HG03469 (cell line): ENCODE data around the gene MLIP.
"Not testable (repeated sequence)": the region's sequence is repeated elsewhere in the genome, so short reads cannot be mapped to it uniquely, and the experiment has no call there.

Experiments
- ATAC-seq: cut with Tn5 transposase; IDR thresholded peaks from one replicate; pipeline ENCODE4 v1.9.1; 2021; ENCODE audit warnings: mild to moderate bottlenecking, moderate library complexity, moderate number of reproducible peaks; ENCODE audit not compliant: unreplicated experiment

MLIP gene

DNA sequence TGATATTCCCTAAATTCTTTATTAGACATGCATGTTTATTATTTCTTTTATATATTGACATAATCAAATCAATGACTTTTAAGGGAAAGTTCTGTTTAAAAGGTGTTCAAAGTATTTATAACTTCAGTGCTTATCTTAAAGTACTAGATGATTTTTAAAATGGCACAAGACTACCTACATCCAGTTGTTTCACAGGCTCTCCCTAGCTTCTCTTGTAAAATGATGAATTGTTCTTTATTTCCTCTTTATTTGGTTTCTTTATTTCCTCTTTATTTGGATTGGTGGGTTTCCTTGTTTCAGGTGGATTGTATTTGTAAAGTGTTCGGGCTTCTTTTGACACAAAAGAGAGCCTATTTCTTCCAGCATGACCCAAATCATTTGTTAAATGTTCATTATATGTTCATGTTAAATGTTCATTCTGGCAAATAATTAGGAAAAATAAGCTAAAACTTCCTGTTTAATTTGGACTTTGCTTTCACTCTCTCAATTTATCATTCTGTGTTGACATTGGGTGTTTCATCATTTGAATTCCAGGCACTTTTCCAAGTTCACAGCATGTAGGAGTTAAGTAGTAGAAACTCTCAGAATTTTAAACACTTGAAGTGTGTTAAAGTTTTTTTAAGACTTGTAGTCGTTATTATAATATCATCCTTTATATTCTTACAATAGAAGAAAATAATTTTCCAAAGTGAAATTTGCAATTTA, 24.6 kb downstream of the MLIP start:
- ATAC-seq, result no peak

DNA sequence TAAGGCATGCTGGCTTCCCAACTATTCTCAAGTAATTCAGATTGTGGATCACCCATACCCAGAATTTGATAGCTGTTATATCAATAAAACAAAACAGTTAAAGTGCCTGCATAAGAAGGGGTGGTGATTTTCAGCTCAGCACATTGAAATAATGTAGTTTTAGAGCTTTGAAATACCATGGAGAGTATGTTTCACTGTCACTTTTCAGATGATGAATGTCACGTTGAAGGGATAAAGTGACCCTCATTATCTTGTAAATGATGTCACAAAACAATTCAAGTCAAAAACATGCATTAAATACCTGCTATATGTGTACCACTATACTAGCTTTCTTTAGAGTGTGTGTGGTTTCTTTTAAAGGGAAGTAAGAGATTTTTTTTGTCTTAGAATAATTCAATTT, 27.6 kb downstream of the MLIP start:
- ATAC-seq, result no peak

DNA sequence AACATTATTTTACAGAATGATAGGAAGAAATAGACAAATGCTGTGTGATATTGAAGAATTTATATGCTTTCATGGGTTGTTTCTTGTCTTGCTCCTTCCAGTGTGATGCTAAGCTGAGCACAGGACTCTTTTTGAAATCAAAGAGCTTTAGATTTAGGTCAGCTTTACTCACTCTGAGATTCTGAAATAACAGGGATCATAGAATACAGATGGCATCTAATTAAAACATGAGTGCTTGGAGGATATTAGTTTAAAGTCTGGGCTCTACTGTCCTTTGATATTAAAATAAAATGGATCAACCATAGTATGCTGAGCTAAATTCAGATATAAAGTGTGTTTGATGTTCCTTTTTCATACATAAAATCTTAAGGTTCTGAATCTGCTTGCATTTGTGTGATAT, 29.6 kb downstream of the MLIP start:
- ATAC-seq, result no peak

DNA sequence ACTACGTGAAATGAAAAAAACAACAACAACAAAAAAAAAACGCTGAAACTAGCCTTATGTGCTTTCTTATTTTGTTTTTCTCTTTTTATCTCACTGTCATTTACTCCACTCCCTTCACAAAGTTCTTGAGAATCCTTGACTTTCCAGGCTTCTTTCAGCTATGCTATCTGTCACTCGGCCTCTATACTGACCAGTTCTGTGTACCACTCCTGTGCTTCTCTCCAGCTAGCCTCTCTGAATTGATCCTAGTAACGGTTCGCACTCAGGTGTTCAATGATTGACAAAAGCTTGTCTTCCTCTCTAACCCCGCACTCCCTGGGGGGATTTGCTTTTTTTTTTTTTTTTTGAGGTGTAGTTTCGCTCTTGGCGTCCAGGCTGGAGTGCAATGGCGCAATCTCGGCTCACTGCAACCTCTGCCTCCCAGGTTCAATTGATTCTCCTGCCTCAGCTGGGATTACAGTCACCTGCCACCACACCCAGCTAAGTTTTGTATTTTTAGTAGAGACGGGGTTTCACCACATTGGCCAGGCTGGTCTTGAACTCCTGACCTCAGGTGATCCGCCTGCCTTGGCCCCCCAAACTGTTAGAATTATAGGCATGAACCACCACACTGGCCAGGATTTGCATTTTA, 31.8 kb downstream of the MLIP start:
- ATAC-seq, result no peak

DNA sequence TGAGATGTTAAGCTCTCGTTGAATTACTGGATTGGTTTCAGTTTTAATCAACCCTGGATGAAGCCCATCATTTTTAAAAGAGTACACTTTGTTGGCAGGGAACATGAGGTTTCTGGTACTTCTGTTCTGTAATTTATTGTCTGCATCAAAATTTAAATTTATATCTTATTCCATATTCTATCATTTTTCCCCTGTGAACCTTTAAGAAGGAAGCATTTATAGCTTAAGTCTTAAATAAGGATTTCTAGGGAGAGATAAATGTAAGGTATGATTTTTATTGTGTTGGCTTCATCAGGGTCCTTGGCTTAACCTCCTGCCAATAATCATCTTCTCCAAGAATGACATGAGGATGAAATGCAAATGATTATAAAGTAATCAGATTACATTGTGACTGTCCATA, 40.6 kb downstream of the MLIP start:
- ATAC-seq, result no peak

DNA sequence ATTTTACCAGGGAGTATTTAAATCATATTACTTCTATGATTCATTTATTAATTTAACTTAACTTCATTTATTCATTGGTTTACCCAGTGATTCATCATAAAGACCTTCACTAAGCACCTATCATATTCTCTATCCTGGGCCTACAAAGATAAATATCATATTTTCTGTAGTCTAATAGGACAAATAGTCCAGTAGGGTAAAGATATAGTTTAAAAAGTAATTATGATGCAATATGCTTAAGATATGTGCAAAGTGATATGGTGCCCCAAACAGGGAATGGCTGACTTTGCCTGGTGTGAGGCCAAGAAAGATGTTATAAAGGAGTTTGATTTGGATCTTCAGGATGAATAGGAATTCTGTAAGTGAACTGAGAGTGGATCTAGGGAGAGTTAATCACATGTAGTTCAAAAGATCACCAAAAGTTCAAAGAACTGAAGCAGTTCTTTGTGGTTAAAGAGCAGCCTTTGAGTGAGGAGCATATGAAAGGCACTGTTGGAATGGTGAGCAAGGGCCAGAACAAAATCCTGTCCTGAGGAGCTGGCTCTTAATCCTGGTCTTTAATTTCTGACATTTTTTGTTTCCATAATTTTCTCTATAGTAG, 45.5 kb downstream of the MLIP start:
- no peak for ATAC-seq

DNA sequence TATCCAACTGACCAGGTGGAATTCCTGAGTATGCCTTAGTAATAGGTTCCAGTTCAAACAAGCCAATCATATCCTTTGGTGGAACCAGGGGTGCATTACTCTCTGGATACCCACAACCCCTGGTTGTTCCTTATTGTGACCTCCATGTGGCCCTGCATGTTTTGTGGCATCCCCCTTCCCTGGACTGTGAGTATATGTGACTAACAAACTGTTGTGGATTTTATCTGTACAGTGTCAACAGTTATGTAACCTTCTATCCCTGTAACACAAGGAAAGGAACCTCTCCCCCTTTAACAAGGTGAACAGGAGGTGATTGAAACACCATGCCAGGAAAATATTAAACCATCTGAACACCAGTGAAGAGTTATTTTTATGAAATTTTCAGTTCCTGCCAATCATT, 46.2 kb downstream of the MLIP start:
- no peak for ATAC-seq

DNA sequence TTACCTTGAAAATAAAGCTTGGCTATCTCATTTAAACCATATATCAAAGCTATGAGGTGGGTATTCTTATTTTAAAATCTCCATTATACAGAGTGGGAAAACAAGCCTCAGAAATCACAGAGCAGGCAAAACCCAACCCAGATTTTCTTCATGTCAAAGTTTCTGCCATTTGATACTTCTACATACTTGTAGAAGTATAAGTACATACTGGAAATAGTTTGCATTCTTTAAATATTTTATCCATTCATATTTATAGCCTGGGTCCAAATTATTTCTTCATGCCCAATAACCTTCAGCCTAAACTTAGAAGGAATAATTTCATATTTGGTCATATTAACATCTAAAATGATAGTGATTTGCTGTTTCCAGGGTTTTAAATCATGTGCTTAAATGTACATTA, 61.8 kb downstream of the MLIP start:
- no peak for ATAC-seq

DNA sequence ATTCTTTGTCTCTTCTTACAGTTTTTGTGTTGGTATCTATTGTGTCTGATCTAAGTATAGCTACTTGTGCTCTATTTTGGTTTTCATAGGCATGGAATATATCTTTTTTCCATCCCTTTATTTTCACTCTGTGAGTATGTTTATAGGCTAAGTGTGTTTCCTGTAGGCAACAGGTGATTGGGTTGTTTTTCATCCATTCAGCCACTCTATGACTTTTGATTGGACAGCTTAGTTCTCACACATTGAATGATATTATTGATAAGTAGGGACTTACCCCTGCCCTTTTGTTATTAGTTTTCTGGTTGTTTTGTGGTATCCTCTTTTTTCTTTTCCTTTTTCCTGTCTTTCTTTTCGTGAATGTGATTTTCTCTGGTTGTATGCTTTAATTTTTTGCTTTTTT, 67.9 kb downstream of the MLIP start:
- ATAC-seq, result no peak

DNA sequence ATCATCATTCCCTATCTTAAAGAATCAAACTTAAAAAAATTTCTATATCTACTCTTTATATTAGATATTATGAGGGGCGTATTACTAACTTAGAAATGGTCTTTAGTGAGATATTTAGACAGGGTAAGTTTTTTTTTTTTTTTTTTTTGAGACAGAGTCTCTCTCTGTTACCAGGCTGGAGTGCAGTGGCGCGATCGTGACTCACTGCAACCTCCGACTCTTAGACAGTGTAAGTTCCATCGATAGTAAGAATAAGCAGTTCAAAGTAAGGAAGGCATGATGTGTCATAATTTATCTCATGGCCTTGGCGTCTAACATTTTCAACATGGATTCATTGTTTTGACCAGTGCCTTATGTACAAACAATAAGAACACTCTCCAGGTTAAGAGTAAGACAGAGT, 72.4 kb downstream of the MLIP start:
- no peak for ATAC-seq

DNA sequence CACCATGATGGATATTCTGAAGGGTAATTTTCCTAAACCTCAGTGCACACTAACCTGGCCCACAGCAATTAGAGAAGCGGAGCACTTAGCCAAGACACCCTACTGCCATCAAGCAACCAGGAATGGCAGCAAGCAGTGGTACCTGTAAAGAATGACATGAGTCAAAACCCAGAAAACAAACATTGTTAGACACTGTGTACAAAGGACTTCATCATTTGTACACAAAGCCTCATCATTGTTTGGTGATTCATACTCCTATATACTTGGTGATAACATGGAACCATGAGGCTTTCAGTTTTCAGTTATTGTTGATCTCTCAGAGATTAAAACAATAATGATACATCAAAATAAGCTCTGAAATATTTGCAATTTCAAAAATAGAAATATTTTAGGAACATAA, 74.6 kb downstream of the MLIP start:
- ATAC-seq, result no peak

DNA sequence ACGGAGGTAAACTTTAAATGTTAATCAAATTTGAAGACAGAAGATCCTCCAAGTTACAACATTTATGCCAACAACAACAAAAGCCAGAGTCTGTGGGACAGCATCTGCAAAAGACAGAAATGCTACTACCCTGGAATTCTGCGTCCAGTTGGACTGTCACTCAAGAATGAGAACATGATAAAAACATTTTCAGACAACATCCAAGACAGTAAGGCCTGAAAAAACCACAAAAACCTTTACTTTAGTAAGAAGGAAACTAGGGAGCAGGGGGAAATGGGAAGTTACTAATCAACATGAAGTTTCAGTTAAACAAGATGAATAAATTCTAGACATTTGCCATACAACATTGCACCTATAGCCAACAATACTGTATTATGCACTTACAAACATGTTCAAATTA, 77.6 kb downstream of the MLIP start:
- ATAC-seq, result no peak

DNA sequence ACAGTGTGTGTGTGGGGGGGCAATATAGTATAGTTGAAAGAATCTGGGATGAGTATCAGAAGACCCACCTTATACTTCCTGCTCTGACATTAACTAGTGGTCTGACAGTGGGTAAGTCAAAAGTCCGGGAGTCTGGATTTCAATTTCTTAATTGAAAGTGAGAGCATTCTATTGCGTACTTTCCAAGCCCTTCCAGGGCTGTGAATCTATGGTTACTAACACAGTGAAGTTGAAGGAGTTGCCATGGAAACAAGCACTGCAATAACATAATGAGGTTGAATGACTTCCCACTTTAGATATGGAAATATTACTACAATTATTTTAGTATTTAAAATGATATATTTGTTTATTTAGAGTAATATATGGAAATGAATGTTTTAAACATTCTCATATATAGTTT, 80.2 kb downstream of the MLIP start:
- no peak for ATAC-seq

DNA sequence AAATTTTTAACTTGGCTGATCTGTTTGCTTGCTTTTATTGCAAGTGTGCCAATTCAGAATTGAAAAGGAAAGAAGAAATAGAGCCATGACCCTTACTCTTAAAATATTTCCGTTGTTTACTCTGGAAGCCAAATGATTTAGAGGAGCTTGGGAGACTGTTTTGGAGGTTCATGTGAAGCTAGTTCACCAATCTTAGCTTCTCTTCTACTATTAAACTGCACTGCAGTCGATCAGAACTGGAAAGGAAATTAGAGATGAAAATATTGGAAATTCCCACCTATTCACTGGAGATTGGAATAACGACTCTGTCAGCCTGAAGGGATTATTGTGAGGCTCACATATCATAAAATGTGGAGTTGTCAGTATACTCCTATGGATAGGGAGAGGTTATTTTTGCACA, 81.8 kb downstream of the MLIP start:
- no peak for ATAC-seq

DNA sequence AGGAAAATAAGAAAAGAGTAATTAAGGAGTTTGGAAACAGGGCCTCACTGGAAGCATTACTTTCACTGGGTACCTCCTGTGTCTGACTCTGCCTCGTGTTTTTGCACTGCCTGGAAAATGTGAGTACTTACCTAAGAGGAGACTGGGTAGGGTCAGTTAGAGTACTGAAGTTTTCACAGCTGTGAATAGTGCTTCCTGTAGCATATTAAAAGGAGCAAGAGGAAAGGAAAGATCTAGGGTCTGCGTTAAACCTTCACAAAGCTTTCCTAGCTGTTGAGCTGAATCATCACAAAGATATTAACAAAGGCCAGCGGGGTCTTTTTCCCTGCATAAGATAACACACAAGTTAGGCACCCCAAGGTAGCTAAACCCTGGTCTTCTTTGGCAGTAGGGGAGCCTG, 82.3 kb downstream of the MLIP start:
- no peak for ATAC-seq

DNA sequence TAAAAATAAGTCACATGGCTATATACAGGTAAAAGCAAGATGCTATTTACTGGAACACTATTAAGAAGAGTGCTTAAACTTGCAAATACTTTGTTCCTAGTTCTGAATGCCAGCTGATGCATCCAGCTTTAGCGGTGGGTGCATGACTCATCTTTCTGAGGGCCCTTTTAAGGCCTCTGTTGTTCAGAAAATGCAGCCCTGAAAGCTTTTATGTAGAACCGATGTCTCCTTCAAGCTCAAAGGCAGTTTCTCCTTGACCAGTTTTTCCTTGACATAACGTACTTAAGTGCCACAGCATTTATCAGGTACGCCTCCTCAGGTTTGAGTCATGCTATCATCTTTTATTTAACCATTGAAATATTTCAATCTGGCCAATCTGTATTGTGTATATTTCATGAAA, 82.8 kb downstream of the MLIP start:
- no peak for ATAC-seq

DNA sequence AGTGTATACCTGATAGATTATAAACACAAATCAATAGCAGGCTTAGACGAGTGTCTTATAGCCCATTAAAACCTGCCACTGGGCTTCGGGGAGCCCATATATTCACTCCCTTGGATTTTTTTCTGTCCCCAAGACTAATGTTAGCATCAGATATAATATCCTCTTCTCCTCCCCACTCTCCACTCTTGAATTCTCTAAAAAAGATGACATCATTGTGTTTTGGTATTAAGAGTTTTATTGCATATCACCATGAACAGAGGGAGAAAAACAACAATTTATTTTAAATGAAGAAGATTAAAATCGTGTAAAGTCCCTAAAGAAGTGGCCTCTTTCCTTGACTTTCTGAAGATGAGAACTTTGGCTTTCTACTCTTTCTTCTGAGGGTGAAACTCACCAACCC, 84.4 kb downstream of the MLIP start:
- no peak for ATAC-seq

DNA sequence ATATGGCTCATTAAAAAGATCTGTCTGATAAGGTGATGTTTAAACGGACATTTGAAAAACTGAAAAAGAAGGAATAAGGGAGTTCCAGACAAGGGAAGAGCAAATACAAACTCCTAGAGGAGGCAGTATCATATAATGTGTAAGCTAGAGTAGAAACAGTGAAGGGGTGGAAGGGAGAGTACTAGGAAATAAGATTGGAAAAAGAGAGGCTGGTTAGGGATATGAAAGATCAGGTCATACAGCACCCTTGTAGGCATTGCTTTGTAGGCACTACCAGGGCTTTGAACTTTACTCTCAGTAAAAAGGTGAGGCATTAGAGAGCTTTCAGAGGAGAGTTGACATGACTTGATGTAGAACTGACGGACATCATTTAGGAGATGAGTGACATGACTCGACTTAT, 85.7 kb downstream of the MLIP start:
- no peak for ATAC-seq

DNA sequence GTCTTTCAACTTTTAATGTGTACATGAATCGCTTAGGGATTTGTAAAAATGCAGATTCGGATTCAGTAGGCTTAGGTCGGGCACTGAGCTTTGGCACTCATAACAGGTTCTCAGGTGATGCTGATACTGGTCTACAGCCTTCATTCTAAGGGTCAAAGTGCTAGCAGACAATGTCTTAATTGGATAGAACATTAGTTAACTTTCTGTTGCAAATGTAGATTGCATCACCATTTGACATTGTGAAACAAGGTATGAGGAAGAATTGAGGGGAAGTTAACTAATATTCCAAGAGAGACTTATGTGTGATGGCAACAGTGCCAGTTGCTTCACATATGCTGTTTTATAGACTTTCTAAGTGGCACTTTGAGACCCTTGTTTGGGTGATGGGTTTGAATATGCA, 86.9 kb downstream of the MLIP start:
- ATAC-seq, result no peak

DNA sequence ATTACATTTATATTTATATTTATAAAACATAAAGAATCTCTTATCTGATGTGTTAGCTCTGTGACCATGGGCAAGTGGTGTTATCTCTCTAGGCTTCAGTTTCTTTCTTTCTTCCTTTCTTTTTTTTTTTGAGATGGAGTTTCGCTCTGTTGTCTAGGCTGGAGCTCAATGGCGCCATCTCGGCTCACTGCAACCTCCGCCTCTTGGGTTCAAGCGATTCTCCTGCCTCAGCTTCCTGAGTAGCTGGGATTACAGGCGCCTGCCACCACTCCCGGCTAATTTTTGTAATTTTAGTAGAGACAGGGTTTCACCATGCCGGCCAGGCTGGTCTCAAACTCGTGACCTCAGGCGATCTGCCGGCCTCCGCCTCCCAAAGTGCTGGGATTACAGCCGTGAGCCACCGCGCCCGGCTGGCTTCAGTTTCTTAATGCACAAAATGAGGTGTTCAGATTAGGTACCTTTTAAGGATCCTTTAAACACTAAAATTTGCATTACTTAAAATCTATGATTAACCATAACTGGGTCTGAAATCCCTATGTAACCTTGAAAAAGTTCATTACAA, 92.3 kb downstream of the MLIP start:
- ATAC-seq, result not testable (repeated sequence)

DNA sequence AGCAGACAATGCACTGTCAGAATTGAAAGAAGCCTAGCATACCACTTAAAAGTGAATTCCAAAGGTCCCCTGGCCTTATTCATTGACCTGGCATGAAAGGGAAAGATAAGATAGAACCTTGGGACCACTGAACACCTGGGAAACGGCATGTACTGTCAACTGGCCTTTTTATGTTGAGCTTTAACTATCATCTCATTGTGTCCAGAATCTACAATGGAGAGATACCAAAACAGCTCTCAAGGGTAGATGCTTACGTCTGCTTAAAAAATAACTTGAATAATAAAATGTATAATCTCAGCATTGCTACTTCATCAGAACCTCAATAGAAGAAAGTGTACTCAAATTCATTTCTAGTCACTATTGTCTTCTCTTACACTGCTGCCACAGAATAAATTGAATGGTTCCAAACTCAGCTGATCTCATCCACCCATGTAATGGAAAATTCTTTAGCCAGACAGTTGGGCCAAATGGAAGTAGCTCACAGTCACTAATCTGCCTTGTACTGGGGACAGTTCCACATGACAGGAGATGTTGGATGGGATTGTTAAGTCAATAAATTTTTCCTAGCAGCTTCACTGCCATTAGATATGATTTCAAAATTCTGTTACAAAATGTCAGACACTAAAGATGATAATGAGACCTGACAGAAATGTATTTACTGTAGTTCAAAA, 93.8 kb downstream of the MLIP start:
- no peak for ATAC-seq

DNA sequence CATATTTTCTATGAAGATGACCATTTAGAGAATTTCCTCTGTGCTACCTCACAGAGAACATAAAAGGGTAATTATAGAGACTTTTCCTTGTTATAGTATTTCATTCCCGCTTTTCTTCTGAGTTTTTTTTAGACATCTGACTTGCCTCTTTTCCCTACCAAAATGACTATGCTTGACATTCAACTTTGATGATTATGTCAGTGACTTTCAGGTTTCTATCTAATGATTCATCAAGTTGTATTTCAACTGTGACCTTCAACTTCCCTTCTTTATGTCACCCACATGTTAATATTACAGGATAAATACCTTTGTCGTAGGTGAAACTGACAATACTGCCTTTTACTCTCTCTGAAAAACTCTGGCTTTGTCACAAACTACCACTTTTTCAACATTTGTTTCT, 95.3 kb downstream of the MLIP start:
- no peak for ATAC-seq
